Osteocyte (in vitro differentiated cells): Measurements from ENCODE around the gene HNRNPM. TPM values are rescaled to one million over a fixed set of nuclear protein-coding genes. Genes with fewer than 3 reads are reported as not detected.

Experiments
- DNase-seq: peaks from one replicate; pipeline ENCODE4 v3.0.0; 2021; ENCODE audit warnings: mixed read lengths; ENCODE audit not compliant: unreplicated experiment; ENCODE audit errors: extremely low spot score
- H3K27ac Mint-ChIP-seq: one replicate; pipeline ENCODE4 v1.8.0; 2021; ENCODE audit warnings: mild to moderate bottlenecking, mixed read lengths; ENCODE audit not compliant: unreplicated experiment
- H3K27me3 Mint-ChIP-seq: one replicate; pipeline ENCODE4 v1.8.0; 2021; ENCODE audit warnings: mixed read lengths; ENCODE audit not compliant: unreplicated experiment
- H3K36me3 Mint-ChIP-seq: one replicate; pipeline ENCODE4 v1.8.0; 2021; ENCODE audit warnings: mixed read lengths; ENCODE audit not compliant: unreplicated experiment
- H3K4me1 Mint-ChIP-seq: one replicate; pipeline ENCODE4 v1.8.0; 2021; ENCODE audit warnings: mixed read lengths; ENCODE audit not compliant: unreplicated experiment
- H3K4me3 Mint-ChIP-seq: one replicate; pipeline ENCODE4 v1.8.0; 2021; ENCODE audit warnings: mild to moderate bottlenecking, moderate library complexity, mixed read lengths; ENCODE audit not compliant: unreplicated experiment
- H3K9me3 Mint-ChIP-seq: one replicate; pipeline ENCODE4 v1.8.0; 2021; ENCODE audit warnings: mixed read lengths; ENCODE audit not compliant: unreplicated experiment
- total RNA-seq: library from RNA; stranded (reverse); gene quantifications from 2 replicates; pipeline ENCODE4 v1.2.1, GENCODE V29; 2021
- TF ChIP-seq, protein P1 (sequence below): fragments of 200-600 bp; sonication (generic); IDR thresholded peaks from 2 replicates; pipeline ENCODE4 v1.5.0; 2021; ENCODE audit warnings: antibody characterized with exemption, mild to moderate bottlenecking, moderate library complexity

The HNRNPM gene
- total RNA-seq, 1 donor from 2014 or later, result 156 TPM

DNA sequence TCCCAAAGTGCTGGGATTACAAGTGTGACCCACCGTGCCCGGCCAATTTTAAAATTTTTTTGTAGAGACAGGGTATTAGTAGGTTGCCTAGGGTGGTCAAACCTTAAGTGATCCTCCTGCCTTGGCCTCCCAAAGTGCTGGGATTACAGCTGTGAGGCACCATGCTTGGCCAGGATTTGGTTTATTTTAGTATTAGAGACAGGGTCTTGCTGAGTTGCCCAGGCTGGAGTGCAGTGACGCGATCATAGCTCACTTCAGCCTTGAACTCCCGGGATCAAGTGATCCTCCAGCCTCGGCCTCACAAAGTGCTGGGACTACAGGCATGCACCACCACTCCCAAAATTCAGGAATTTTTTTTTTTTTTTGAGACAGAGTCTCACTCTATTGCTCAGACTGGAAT, 74.6 kb downstream of the HNRNPM start:
- no peaks in the 10 kb centered on the region for H3K36me3 Mint-ChIP-seq
- no peak overlapping the region for H3K27ac Mint-ChIP-seq

DNA sequence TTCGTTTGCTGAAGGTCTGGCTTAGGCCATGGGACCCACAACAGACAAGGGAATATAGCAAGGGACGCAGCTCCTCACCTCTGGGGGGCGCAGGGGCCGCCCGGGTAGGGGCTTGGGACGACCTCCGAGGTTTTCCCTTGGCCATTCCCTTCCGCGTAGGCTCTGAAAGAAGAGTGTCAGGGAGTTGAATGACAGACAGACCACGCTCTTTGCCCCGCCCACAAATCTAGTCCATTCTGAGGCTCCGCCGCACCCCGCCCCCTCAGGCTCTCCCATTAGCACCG, 80.6 kb downstream of the HNRNPM start:
- TF ChIP-seq, protein P1, sequence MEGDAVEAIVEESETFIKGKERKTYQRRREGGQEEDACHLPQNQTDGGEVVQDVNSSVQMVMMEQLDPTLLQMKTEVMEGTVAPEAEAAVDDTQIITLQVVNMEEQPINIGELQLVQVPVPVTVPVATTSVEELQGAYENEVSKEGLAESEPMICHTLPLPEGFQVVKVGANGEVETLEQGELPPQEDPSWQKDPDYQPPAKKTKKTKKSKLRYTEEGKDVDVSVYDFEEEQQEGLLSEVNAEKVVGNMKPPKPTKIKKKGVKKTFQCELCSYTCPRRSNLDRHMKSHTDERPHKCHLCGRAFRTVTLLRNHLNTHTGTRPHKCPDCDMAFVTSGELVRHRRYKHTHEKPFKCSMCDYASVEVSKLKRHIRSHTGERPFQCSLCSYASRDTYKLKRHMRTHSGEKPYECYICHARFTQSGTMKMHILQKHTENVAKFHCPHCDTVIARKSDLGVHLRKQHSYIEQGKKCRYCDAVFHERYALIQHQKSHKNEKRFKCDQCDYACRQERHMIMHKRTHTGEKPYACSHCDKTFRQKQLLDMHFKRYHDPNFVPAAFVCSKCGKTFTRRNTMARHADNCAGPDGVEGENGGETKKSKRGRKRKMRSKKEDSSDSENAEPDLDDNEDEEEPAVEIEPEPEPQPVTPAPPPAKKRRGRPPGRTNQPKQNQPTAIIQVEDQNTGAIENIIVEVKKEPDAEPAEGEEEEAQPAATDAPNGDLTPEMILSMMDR, result peak; percentile 44
- no peaks in the 10 kb centered on the region for H3K9me3 Mint-ChIP-seq

More for the DNA sequence above, 74.6 kb downstream of the HNRNPM start:
- DNase-seq, result no peak
- Mint-ChIP-seq H3K4me3 (no peak overlapping the region), H3K27me3 (peaks cover 5% of the 10 kb centered on the region), H3K4me1 (peaks cover 3% of the 10 kb centered on the region), H3K9me3 (no peaks in the 10 kb centered on the region)
- TF ChIP-seq, protein P1, result no peak

GRCh38 chr19:8526345-8527091, 81.7 kb downstream of the HNRNPM start:
- H3K27ac Mint-ChIP-seq, result peak overlapping the region; percentile 19
- H3K4me3 Mint-ChIP-seq, result no peak overlapping the region
- peaks cover 3% of the 10 kb centered on the region for H3K36me3 Mint-ChIP-seq
- no peaks in the 10 kb centered on the region for H3K27me3 Mint-ChIP-seq
- peaks cover 15% of the 10 kb centered on the region for H3K4me1 Mint-ChIP-seq
- TF ChIP-seq, protein P1, result no peak
- DNase-seq, result peak; percentile 98
- H3K9me3 Mint-ChIP-seq, result no peaks in the 10 kb centered on the region

More for the DNA sequence above, 80.6 kb downstream of the HNRNPM start:
- Mint-ChIP-seq H3K27me3 (no peaks in the 10 kb centered on the region), H3K36me3 (peaks cover 3% of the 10 kb centered on the region), H3K4me3 (no peak overlapping the region), H3K27ac (no peak overlapping the region), H3K4me1 (peaks cover 15% of the 10 kb centered on the region)
- no peak for DNase-seq

- peaks cover 3% of the 10 kb centered on the region for H3K36me3 Mint-ChIP-seq
- H3K27ac Mint-ChIP-seq, result peak overlapping the region; percentile 38
- TF ChIP-seq, protein P1, result no peak
- H3K9me3 Mint-ChIP-seq, result no peaks in the 10 kb centered on the region
- H3K4me3 Mint-ChIP-seq, result peak overlapping the region; percentile 48
- H3K4me1 Mint-ChIP-seq, result peaks cover 15% of the 10 kb centered on the region
- H3K27me3 Mint-ChIP-seq, result no peaks in the 10 kb centered on the region
- no peak for DNase-seq
These were observed 83.7 kb downstream of the HNRNPM start for GRCh38 chr19:8528500-8528899.

- Mint-ChIP-seq H3K36me3 (peaks cover 3% of the 10 kb centered on the region), H3K27me3 (no peaks in the 10 kb centered on the region), H3K4me3 (no peak overlapping the region), H3K27ac (no peak overlapping the region), H3K9me3 (no peaks in the 10 kb centered on the region), H3K4me1 (peaks cover 15% of the 10 kb centered on the region)
- TF ChIP-seq, protein P1, result no peak
- DNase-seq, result no peak
These were observed 84.7 kb downstream of the HNRNPM start for GRCh38 chr19:8529369-8530006.
